ENCODE results near the gene PCDH9. TPM values are rescaled to one million over a fixed set of nuclear protein-coding genes. Genes with fewer than 3 reads are reported as not detected.

PCDH9 gene
- total and polyA plus RNA-seq, 10 of the 15 experiments (the other 5 are each of a cell fraction or from before 2014, with no cell fraction given) = 0.02 to 2.3 (median 0.05) TPM; not detected in 1

DNA sequence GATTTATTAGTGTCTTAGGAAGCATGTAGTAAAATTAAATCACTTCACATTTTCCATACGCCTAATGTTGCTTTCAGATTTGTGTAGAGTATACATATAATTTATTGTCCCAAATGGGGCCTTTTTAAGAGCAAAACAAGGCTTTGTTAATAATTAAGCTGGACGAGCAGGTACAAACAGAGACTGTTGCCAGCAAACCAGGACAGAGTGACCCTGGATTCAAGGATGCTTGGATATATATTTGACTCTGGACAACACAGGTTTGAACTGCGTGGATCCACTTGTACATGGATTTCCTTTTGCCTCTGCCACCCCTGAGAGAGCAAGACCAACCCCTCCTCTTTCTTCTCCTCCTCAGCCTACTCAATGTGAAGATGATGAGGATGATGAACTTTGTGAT lies 454.9 kb downstream of the PCDH9 start:
- H3K4me2 ChIP-seq (ENCODE audit: control insufficient read depth, insufficient read depth) = no peak overlapping the region
- no peaks in the 10 kb centered on the region for H3K36me3 ChIP-seq (ENCODE audit: control insufficient read depth in 2 of 2, insufficient read depth in 2 of 2, low read length in 1 of 2)
- H3K27me3 ChIP-seq (replicated peaks in 1 of 2; ENCODE audit: control insufficient read depth in 2 of 2, insufficient read depth in 2 of 2, low read length in 1 of 2) = no peaks in the 10 kb centered on the region
- ATAC-seq (no peak), DNase-seq (ENCODE audit: low read depth, low spot score) (no peak), FAIRE-seq (no peak)
- H3K79me2 ChIP-seq (ENCODE audit: control insufficient read depth, insufficient read depth, low read length) = no peaks in the 10 kb centered on the region
- no peak for TF ChIP-seq SP1 (IDR thresholded peaks at IDR 0.05; ENCODE audit: low read depth, low read length)
- no peak for TF ChIP-seq NFIC (IDR thresholded peaks at IDR 0.05; ENCODE audit: low read depth, low read length)
- TF ChIP-seq PAX5 (IDR thresholded peaks at IDR 0.05; ENCODE audit: borderline replicate concordance, low read depth, low read length) = no peak
- TF ChIP-seq SIX5 (IDR thresholded peaks at IDR 0.05; ENCODE audit: low read depth, low read length, severe bottlenecking) = no peak
- TF ChIP-seq BCL11A (IDR thresholded peaks at IDR 0.05; ENCODE audit: low read depth, low read length) = no peak
- TF ChIP-seq ZZZ3 (IDR thresholded peaks at IDR 0.05; ENCODE audit: control insufficient read depth, insufficient read length, low read depth) = no peak
- TF ChIP-seq MXI1 (IDR thresholded peaks at IDR 0.05; ENCODE audit: low read depth, low read length) = no peak
- TF ChIP-seq RAD51 (IDR thresholded peaks at IDR 0.05) = no peak
- no peak for TF ChIP-seq RB1 (IDR thresholded peaks at IDR 0.05; ENCODE audit: borderline replicate concordance)
- TF ChIP-seq, protein P1, sequence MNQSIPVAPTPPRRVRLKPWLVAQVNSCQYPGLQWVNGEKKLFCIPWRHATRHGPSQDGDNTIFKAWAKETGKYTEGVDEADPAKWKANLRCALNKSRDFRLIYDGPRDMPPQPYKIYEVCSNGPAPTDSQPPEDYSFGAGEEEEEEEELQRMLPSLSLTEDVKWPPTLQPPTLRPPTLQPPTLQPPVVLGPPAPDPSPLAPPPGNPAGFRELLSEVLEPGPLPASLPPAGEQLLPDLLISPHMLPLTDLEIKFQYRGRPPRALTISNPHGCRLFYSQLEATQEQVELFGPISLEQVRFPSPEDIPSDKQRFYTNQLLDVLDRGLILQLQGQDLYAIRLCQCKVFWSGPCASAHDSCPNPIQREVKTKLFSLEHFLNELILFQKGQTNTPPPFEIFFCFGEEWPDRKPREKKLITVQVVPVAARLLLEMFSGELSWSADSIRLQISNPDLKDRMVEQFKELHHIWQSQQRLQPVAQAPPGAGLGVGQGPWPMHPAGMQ (IDR thresholded peaks at IDR 0.05; ENCODE audit: borderline replicate concordance) = no peak
- no peak for TF ChIP-seq RFX5 (IDR thresholded peaks at IDR 0.05; ENCODE audit: low read depth, low read length)
- SMC1A ChIA-PET (ENCODE audit: uncharacterized antibody, unreplicated experiment) = interaction anchor here (1.6 kb wide), 1 partner anchor 10 kb away, joined by 3 read pairs; no protein-coding TSS in a partner anchor
- no peak overlapping the region for H2AFZ ChIP-seq (ENCODE audit: control insufficient read depth, low read depth, low read length)
- H3K4me3 ChIP-seq = no peak overlapping the region
- RAD21 ChIA-PET (ENCODE audit: unreplicated experiment) = no interaction called here
- WGBS (ENCODE audit: insufficient coverage, insufficient replicate concordance, low lambda C conversion rate, missing lambda C conversion rate) = 17% methylated on average over 3 of the region's 3 CpGs
- POLR2A ChIA-PET = no interaction called here
- no peak overlapping the region for H3K9ac ChIP-seq (ENCODE audit: control insufficient read depth, insufficient read depth, low read length)
- CTCF ChIA-PET = interaction anchor here (1.1 to 1.2 kb wide), 2 partner anchors 12 to 20 kb away, joined by 3 read pairs; no protein-coding TSS in a partner anchor
- no TSS peak for BruUV-seq (replicated peaks)
- intact Hi-C loops (cut with micrococcal nuclease; ENCODE audit: unreplicated experiment) (no loop called here), in situ Hi-C loops (cut with MboI) (no loop called here)
- no peaks in the 10 kb centered on the region for H4K20me1 ChIP-seq (ENCODE audit: control insufficient read depth, insufficient read depth)
- no peak overlapping the region for H3K27ac ChIP-seq (ENCODE audit: control insufficient read depth, insufficient read depth)
- no peaks in the 10 kb centered on the region for H3K4me1 ChIP-seq (ENCODE audit: control insufficient read depth, insufficient read depth, low read length)
- no peaks in the 10 kb centered on the region for H3K9me3 ChIP-seq (replicated peaks; ENCODE audit: control insufficient read depth, insufficient read depth, low read length)
